Measurements from ENCODE around the gene RPL7L1. TPM values are rescaled to one million over a fixed set of nuclear protein-coding genes. Genes with fewer than 3 reads are reported as not detected.
"Not testable (repeated sequence)": the region's sequence is repeated elsewhere in the genome, so short reads cannot be mapped to it uniquely, and the experiment has no call there.

Gene RPL7L1
- total RNA-seq, 1 donor from 2014 or later = 42.2 TPM

DNA sequence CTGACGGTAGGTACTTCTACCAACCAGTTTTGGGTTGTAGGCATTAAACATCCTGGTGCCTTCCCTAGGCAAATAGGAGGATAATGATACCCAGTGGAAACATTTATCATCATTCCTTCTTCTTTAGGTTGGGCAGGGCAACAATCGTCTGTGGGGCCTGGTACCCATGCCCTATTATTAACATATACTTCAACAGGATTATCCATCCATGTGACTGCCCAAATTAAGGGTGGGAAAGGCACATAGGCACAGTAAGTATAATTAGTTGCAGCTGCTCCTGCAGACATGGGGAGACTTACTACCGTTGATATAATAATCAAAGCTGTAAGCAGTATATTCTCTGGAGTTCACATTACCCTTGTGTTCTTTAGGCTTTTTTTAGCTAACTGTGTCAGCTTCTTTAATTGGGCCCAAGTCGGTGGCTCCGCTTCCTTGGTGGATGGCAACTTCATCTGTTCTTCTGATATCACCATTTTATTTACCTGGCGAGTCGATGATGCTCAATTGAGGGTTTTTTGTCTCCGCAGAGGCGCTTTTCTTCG lies 16.8 kb downstream of the RPL7L1 start:
- H3K9me3 ChIP-seq (replicated peaks) = no peaks in the 10 kb centered on the region
- H3K4me3 ChIP-seq = no peak overlapping the region
- intact Hi-C loops (cut with micrococcal nuclease) = no loop called here
- TF ChIP-seq CTCF (IDR thresholded peaks at IDR 0.05; ENCODE audit: borderline replicate concordance) = no peak
- no peak for DNase-seq
- H3K36me3 ChIP-seq = no peaks in the 10 kb centered on the region
- H3K4me1 ChIP-seq = peaks cover 32% of the 10 kb centered on the region
- H3K27me3 ChIP-seq (ENCODE audit: low read depth) = no peaks in the 10 kb centered on the region
- no peak overlapping the region for H3K27ac ChIP-seq (replicated peaks)

DNA sequence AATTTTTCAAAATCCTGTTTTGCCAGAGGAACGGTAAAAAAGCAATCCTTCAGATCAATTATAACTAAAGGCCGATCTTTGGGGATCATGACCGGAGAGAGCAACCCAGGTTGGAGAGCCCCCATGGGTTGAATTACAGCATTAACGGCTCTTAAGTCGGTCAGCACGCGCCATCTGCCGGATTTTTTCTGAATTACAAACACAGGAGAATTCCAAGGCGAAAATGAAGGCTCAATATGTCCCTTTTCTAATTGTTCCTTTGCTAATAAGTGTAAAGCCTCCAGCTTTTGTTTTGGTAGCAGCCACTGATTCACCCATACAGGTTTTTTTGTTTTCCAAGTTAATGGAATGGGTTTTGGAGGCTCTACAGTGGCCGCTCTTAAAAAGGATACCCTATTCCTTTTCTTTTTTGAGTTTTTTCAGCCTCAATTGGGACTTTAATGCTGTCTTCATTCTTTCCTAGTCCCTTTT lies 19.5 kb downstream of the RPL7L1 start:
- H3K27ac ChIP-seq (replicated peaks) = no peak overlapping the region

DNA sequence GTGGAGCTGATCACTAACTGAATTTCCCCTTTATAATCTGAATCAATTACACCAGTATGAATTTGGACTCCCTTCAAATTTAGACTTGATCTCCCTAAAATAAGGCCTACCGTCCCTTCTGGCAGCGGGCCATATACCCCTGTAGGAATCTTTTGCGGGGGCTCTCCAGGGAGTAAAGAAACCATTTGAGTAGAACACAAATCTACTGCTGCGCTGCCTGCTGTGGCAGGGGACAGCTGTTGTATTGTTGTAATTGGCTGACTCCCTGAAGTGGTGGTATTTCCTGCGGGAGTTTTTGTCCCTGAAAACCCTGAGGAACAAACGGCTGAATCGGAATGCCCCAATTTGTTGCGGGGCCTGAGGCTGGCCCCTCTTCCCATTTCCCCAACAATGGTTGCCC lies 20.5 kb downstream of the RPL7L1 start:
- DNase-seq = peak; percentile 33
- no peaks in the 10 kb centered on the region for H3K36me3 ChIP-seq
- no peaks in the 10 kb centered on the region for H3K9me3 ChIP-seq (replicated peaks)
- TF ChIP-seq CTCF (IDR thresholded peaks at IDR 0.05; ENCODE audit: borderline replicate concordance) = no peak
- no peaks in the 10 kb centered on the region for H3K27me3 ChIP-seq (ENCODE audit: low read depth)
- intact Hi-C loops (cut with micrococcal nuclease) = loop anchor here (10.0 kb wide), 1 partner anchor 245 kb away; no protein-coding TSS in a partner anchor
- H3K4me1 ChIP-seq = peaks cover 34% of the 10 kb centered on the region
- no peak overlapping the region for H3K4me3 ChIP-seq
- H3K27ac ChIP-seq (replicated peaks) = no peak overlapping the region

More for the DNA sequence above, 19.5 kb downstream of the RPL7L1 start:
- peak; percentile 90 for TF ChIP-seq CTCF (IDR thresholded peaks at IDR 0.05; ENCODE audit: borderline replicate concordance)
- H3K9me3 ChIP-seq (replicated peaks) = no peaks in the 10 kb centered on the region
- intact Hi-C loops (cut with micrococcal nuclease) = no loop called here
- H3K36me3 ChIP-seq = no peaks in the 10 kb centered on the region
- H3K4me3 ChIP-seq = no peak overlapping the region
- DNase-seq = peak; percentile 40
- peaks cover 40% of the 10 kb centered on the region for H3K4me1 ChIP-seq
- no peaks in the 10 kb centered on the region for H3K27me3 ChIP-seq (ENCODE audit: low read depth)

DNA sequence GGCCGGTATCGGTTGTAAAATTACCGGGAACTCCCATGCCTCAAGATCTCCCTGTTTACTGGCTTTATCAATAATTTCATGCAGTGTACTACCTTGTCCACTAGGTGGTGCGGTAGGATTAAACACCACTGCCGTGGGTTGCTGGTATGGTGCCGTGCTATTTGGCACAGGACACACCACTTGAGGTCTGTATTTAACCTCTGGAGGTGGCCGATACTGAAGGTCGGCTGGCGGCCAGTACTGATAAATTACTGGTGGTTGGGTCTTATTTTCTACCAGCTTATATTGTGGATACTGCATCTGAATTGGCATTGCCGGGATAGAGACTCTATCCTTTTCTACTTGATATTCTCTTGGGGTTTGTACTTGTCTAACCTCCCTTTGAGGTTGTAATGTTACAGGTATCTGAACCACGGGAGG lies 22.1 kb downstream of the RPL7L1 start:
- peak; percentile 95 for TF ChIP-seq CTCF (IDR thresholded peaks at IDR 0.05; ENCODE audit: borderline replicate concordance)
- no peak overlapping the region for H3K4me3 ChIP-seq

GRCh38 chr6:42902429-42903263 lies 23.2 kb downstream of the RPL7L1 start:
- not testable (repeated sequence) for H3K27me3 ChIP-seq (ENCODE audit: low read depth); H3K4me3 ChIP-seq; DNase-seq; H3K36me3 ChIP-seq; H3K9me3 ChIP-seq (replicated peaks)
- H3K27ac ChIP-seq (replicated peaks) = peak overlapping the region; percentile 73
- intact Hi-C loops (cut with micrococcal nuclease) = loop anchor here (10.0 kb wide), 1 partner anchor 242 kb away; no protein-coding TSS in a partner anchor
- H3K4me1 ChIP-seq = peaks cover 42% of the 10 kb centered on the region

More for the DNA sequence above, 22.1 kb downstream of the RPL7L1 start:
- DNase-seq = peak; percentile 76
- Histone ChIP-seq H3K27me3 (ENCODE audit: low read depth) (no peaks in the 10 kb centered on the region), H3K27ac (replicated peaks) (peak overlapping the region; percentile 73), H3K9me3 (replicated peaks) (no peaks in the 10 kb centered on the region), H3K4me1 (peaks cover 34% of the 10 kb centered on the region), H3K36me3 (no peaks in the 10 kb centered on the region)
- intact Hi-C loops (cut with micrococcal nuclease) = loop anchor here (10.0 kb wide), 1 partner anchor 243 kb away; no protein-coding TSS in a partner anchor
